Measurements from ENCODE around the gene GATB.
"Not testable (repeated sequence)": the region's sequence is repeated elsewhere in the genome, so short reads cannot be mapped to it uniquely, and the experiment has no call there.

Gene GATB

DNA sequence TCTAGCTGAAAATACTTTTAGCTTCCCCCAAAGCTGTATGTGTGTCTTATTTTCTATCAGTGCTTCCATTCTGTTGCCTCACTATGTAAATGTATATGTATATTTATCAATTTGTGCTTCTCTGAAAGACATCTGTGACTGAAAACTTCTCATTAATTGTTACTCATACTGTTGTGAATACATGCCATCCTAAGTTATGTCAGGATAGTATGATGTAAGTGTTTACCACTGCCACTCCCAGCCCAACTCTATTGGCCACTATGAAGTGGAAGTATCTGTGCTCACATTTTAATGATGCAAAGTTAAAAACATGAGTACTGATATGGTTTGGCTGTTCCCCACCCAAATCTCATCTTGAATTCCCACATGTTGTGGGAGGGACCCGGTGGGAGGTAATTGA lies 24.4 kb downstream of the GATB start:
- Histone ChIP-seq H2AFZ (ENCODE audit: low read depth, low read length, severe bottlenecking) (no peak overlapping the region), H3F3A (ENCODE audit: insufficient read depth) (no peaks in the 10 kb centered on the region), H3K4me2 (ENCODE audit: low read depth, low read length, poor library complexity, severe bottlenecking) (no peak overlapping the region), H3K27ac (ENCODE audit: low read depth, low read length) (no peak overlapping the region), H4K20me1 (ENCODE audit: low read depth, low read length) (no peaks in the 10 kb centered on the region), H3K36me3 (ENCODE audit: low read length) (no peaks in the 10 kb centered on the region), H3K9me3 (ENCODE audit: insufficient read depth, low read length) (no peaks in the 10 kb centered on the region), H3K9ac (ENCODE audit: low read length) (no peak overlapping the region), H3K4me3 (ENCODE audit: insufficient read depth, low read length, poor library complexity, severe bottlenecking) (no peak overlapping the region), H3K27me3 (ENCODE audit: low read length) (no peaks in the 10 kb centered on the region), H3K9me2 (replicated peaks; ENCODE audit: insufficient read depth, low read length) (no peaks in the 10 kb centered on the region), H3K79me2 (ENCODE audit: insufficient read depth, low read length) (no peaks in the 10 kb centered on the region)
- no peak for TF ChIP-seq EZH2phosphoT487 (conservative IDR thresholded peaks at IDR 0.05; ENCODE audit: low read length)
- TF ChIP-seq, protein P1, sequence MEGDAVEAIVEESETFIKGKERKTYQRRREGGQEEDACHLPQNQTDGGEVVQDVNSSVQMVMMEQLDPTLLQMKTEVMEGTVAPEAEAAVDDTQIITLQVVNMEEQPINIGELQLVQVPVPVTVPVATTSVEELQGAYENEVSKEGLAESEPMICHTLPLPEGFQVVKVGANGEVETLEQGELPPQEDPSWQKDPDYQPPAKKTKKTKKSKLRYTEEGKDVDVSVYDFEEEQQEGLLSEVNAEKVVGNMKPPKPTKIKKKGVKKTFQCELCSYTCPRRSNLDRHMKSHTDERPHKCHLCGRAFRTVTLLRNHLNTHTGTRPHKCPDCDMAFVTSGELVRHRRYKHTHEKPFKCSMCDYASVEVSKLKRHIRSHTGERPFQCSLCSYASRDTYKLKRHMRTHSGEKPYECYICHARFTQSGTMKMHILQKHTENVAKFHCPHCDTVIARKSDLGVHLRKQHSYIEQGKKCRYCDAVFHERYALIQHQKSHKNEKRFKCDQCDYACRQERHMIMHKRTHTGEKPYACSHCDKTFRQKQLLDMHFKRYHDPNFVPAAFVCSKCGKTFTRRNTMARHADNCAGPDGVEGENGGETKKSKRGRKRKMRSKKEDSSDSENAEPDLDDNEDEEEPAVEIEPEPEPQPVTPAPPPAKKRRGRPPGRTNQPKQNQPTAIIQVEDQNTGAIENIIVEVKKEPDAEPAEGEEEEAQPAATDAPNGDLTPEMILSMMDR (IDR thresholded peaks at IDR 0.05; ENCODE audit: insufficient read depth, low read length, poor library complexity, severe bottlenecking), result no peak

DNA sequence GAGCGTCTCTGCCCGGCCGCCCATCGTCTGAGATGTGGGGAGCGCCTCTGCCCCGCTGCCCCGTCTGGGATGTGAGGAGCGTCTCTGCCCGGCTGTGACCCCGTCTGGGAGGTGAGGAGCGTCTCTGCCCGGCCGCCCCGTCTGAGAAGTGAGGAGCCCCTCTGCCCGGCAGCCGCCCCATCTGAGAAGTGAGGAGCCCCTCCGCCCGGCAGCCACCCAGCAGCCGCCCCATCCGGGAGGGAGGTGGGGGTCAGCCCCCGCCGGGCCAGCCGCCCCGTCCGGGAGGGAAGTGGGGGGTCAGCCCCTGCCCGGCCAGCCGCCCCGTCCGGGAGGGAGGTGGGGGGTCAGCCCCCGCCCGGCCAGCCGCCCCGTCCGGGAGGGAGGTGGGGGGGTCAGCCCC lies 29.1 kb downstream of the GATB start:
- not testable (repeated sequence) for H3K9me2 ChIP-seq (replicated peaks; ENCODE audit: insufficient read depth, low read length); H3F3A ChIP-seq (ENCODE audit: insufficient read depth); H3K79me2 ChIP-seq (ENCODE audit: insufficient read depth, low read length); H3K4me2 ChIP-seq (ENCODE audit: low read depth, low read length, poor library complexity, severe bottlenecking); H3K27me3 ChIP-seq (ENCODE audit: low read length); H3K4me3 ChIP-seq (ENCODE audit: insufficient read depth, low read length, poor library complexity, severe bottlenecking); H3K27ac ChIP-seq (ENCODE audit: low read depth, low read length); H3K9me3 ChIP-seq (ENCODE audit: insufficient read depth, low read length); H2AFZ ChIP-seq (ENCODE audit: low read depth, low read length, severe bottlenecking); H4K20me1 ChIP-seq (ENCODE audit: low read depth, low read length); H3K36me3 ChIP-seq (ENCODE audit: low read length); H3K9ac ChIP-seq (ENCODE audit: low read length)

DNA sequence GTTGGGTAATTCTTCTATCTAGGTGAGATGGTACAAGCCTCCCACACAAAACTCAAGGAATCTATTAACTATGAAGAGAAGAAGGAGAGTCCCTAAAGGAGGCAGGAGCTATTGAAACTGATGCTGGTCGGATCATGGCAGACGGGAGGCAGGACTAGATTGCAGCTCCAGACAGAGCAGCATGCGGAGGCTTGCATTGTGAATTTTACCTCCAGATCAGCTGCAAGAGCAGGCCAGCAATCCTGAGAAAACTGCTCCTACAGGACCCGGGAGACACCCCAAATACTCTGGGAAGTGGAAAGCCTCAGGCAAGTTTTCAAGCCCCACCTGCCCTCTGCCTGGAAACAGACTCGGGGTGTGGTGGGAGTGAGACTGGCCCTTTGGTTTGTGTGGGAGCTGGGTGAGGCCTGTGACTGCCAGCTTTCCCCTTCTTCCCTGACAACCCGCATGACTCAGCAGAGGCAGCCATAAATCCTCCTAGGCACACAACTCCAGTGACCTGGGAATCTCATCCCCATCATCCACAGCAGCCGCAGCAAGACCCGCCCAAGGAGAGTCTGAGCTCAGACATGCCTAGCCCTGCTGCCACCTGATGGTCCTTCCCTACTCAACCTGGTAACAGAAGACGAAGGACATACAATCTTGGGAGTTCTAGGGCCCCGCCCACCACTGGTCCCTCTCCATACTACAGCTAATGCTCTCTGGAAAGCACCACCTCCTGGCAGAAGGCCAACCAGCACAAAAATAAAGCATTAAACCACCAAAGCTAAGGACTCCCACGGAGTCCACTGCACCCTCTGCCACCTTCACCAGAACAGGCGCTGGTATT lies 30.9 kb downstream of the GATB start:
- H3K9me3 ChIP-seq (ENCODE audit: insufficient read depth, low read length), result no peaks in the 10 kb centered on the region
- no peaks in the 10 kb centered on the region for H3F3A ChIP-seq (ENCODE audit: insufficient read depth)
- no peak overlapping the region for H3K27ac ChIP-seq (ENCODE audit: low read depth, low read length)
- H3K27me3 ChIP-seq (ENCODE audit: low read length), result no peaks in the 10 kb centered on the region
- H3K79me2 ChIP-seq (ENCODE audit: insufficient read depth, low read length), result no peaks in the 10 kb centered on the region
- no peaks in the 10 kb centered on the region for H3K36me3 ChIP-seq (ENCODE audit: low read length)
- H3K9ac ChIP-seq (ENCODE audit: low read length), result no peak overlapping the region
- no peaks in the 10 kb centered on the region for H4K20me1 ChIP-seq (ENCODE audit: low read depth, low read length)
- no peak overlapping the region for H3K4me3 ChIP-seq (ENCODE audit: insufficient read depth, low read length, poor library complexity, severe bottlenecking)
- H3K4me2 ChIP-seq (ENCODE audit: low read depth, low read length, poor library complexity, severe bottlenecking), result no peak overlapping the region
- TF ChIP-seq, protein P1 (IDR thresholded peaks at IDR 0.05; ENCODE audit: insufficient read depth, low read length, poor library complexity, severe bottlenecking), result no peak
- H3K9me2 ChIP-seq (replicated peaks; ENCODE audit: insufficient read depth, low read length), result no peaks in the 10 kb centered on the region
- H2AFZ ChIP-seq (ENCODE audit: low read depth, low read length, severe bottlenecking), result no peak overlapping the region

DNA sequence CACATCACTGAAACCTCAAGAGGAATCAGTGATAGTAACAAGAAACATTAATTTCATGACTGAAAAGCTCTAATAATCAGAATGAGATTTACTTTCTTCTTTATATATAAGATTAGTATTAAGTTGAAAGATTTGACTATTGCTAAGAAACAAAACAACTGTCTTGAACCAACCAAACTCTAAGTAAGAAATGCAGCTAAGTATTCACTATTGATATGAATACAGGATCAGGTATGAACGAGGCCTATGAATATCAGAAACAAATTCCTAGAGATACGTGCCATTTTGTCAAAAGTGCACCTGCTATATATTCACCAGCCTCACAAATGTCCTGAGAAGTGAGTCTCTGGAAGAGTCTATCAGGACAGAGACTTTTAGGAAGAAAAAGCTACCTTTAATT lies 32.1 kb downstream of the GATB start:
- Histone ChIP-seq H3K4me3 (ENCODE audit: insufficient read depth, low read length, poor library complexity, severe bottlenecking) (no peak overlapping the region), H3K27ac (ENCODE audit: low read depth, low read length) (no peak overlapping the region), H3K9me3 (ENCODE audit: insufficient read depth, low read length) (no peaks in the 10 kb centered on the region), H3K27me3 (ENCODE audit: low read length) (no peaks in the 10 kb centered on the region), H4K20me1 (ENCODE audit: low read depth, low read length) (no peaks in the 10 kb centered on the region), H3F3A (ENCODE audit: insufficient read depth) (no peaks in the 10 kb centered on the region), H3K36me3 (ENCODE audit: low read length) (no peaks in the 10 kb centered on the region), H2AFZ (ENCODE audit: low read depth, low read length, severe bottlenecking) (no peak overlapping the region), H3K79me2 (ENCODE audit: insufficient read depth, low read length) (no peaks in the 10 kb centered on the region), H3K4me2 (ENCODE audit: low read depth, low read length, poor library complexity, severe bottlenecking) (no peak overlapping the region), H3K9ac (ENCODE audit: low read length) (no peak overlapping the region), H3K9me2 (replicated peaks; ENCODE audit: insufficient read depth, low read length) (no peaks in the 10 kb centered on the region)
- TF ChIP-seq, protein P1 (IDR thresholded peaks at IDR 0.05; ENCODE audit: insufficient read depth, low read length, poor library complexity, severe bottlenecking), result no peak
- TF ChIP-seq EZH2phosphoT487 (conservative IDR thresholded peaks at IDR 0.05; ENCODE audit: low read length), result no peak

Measured in SU-DHL-6 (cell line).